Ovary (tissue), 3 donors: ENCODE data around the gene ZNF148.

ENCODE experiments used
- CTCF ChIP-seq, 3 donors: fragments of 450-650 bp in 2 of 3; fragments of 200-600 bp in 1 of 3; IDR thresholded peaks; one replicate each; pipeline versions ENCODE4 v1.5.1 to v1.8.0; 2016 to 2022; ENCODE audit warnings: antibody characterized with exemption in 3 of 3, mild to moderate bottlenecking in 1 of 3
- EP300 ChIP-seq: sonication (generic); formaldehyde crosslinking; IDR thresholded peaks from one replicate; pipeline ENCODE4 v1.6.1; 2017; ENCODE audit warnings: antibody characterized with exemption
- POLR2A ChIP-seq: fragments of 450-650 bp; IDR thresholded peaks from one replicate; pipeline ENCODE4 v1.6.1; 2017; ENCODE audit warnings: antibody characterized with exemption, mild to moderate bottlenecking, moderate library complexity
- donor health status: DM: no; HTN: no; CAD: no.

GRCh38 chr3:125402639-125403038, 27.5 kb upstream of the ZNF148 start:
- TF ChIP-seq POLR2A (no peak), CTCF (IDR thresholded peaks at IDR 0.05) (no peak), EP300 (no peak)
